GM18873 (cell line): ENCODE measurements around the gene PRMT6.
"Not testable (repeated sequence)": the region's sequence is repeated elsewhere in the genome, so short reads cannot be mapped to it uniquely, and the experiment has no call there.

ENCODE experiments used
- ATAC-seq: cut with Tn5 transposase; IDR thresholded peaks from one replicate; pipeline ENCODE4 v1.9.1; 2021; ENCODE audit warnings: mild to moderate bottlenecking, moderate library complexity, moderate number of reproducible peaks; ENCODE audit not compliant: unreplicated experiment, low FRiP score

Gene PRMT6

GRCh38 chr1:107091418-107091817, 34.9 kb downstream of the PRMT6 start:
- ATAC-seq, result no peak

- not testable (repeated sequence) for ATAC-seq
These were observed 36.9 kb downstream of the PRMT6 start for GRCh38 chr1:107093395-107093794.

GRCh38 chr1:107095647-107096046, 39.2 kb downstream of the PRMT6 start:
- no peak for ATAC-seq

GRCh38 chr1:107096690-107097089, 40.2 kb downstream of the PRMT6 start:
- no peak for ATAC-seq

GRCh38 chr1:107098961-107099360, 42.5 kb downstream of the PRMT6 start:
- ATAC-seq, result no peak

- ATAC-seq, result no peak
These were observed 44.0 kb downstream of the PRMT6 start for GRCh38 chr1:107100331-107100984.

GRCh38 chr1:107105914-107106313, 49.4 kb downstream of the PRMT6 start:
- no peak for ATAC-seq
